ENCODE results near the gene SSTR5.

- TF ChIP-seq POLR2A (IDR thresholded peaks at IDR 0.05; ENCODE audit: low read depth, low read length) = no peak
- TF ChIP-seq POLR2AphosphoS5 (IDR thresholded peaks at IDR 0.05; ENCODE audit: low read depth, low read length) = no peak
These were observed 42.1 kb upstream of the SSTR5 start for GRCh38 chr16:1030473-1030901.
